Gastroesophageal sphincter (tissue), 3 donors: ENCODE results near the gene RCC2.

Experiments used
- EP300 ChIP-seq: sonication (generic); formaldehyde crosslinking; IDR thresholded peaks from one replicate; pipeline ENCODE4 v1.6.1; 2017; ENCODE audit warnings: antibody characterized with exemption, mild to moderate bottlenecking
- POLR2A ChIP-seq, 2 donors: fragments of 450-650 bp; IDR thresholded peaks; one replicate each; pipeline ENCODE4 v1.6.1; 2017; ENCODE audit warnings: antibody characterized with exemption in 2 of 2, mild to moderate bottlenecking in 2 of 2, moderate library complexity in 1 of 2
- POLR2AphosphoS5 ChIP-seq: sonication (generic); formaldehyde crosslinking; IDR thresholded peaks from one replicate; pipeline ENCODE4 v1.6.1; 2017; ENCODE audit warnings: antibody characterized with exemption
- TF ChIP-seq, protein P1 (sequence below), 4 experiments: fragments of 200-600 bp in 2 of 4; fragments of 450-650 bp in 2 of 4; sonication (generic) in 1 of 4; IDR thresholded peaks; one replicate each; pipeline ENCODE4 v1.5.1; 2017 to 2019; ENCODE audit warnings: antibody characterized with exemption in 4 of 4, mild to moderate bottlenecking in 2 of 4, moderate library complexity in 2 of 4

DNA sequence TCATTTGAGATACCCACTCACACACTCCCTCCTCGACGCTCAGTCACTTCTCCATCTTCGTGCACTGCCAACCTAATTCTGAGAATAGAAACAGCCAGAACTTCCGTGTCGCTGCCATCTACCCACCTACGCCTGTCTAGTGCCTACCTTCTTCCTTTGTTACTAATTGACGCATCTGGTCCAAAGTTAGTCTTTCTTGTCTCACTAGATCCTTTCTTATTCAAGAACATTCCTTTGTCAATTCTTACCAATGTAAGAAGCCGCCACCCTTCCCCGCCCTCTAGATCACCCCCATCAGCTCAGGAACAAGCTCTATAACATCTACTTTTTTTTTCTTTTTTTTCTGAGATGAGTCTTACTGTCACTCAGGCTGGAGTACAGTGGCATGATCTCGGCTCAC lies 63.8 kb downstream of the RCC2 start:
- TF ChIP-seq, protein P1, sequence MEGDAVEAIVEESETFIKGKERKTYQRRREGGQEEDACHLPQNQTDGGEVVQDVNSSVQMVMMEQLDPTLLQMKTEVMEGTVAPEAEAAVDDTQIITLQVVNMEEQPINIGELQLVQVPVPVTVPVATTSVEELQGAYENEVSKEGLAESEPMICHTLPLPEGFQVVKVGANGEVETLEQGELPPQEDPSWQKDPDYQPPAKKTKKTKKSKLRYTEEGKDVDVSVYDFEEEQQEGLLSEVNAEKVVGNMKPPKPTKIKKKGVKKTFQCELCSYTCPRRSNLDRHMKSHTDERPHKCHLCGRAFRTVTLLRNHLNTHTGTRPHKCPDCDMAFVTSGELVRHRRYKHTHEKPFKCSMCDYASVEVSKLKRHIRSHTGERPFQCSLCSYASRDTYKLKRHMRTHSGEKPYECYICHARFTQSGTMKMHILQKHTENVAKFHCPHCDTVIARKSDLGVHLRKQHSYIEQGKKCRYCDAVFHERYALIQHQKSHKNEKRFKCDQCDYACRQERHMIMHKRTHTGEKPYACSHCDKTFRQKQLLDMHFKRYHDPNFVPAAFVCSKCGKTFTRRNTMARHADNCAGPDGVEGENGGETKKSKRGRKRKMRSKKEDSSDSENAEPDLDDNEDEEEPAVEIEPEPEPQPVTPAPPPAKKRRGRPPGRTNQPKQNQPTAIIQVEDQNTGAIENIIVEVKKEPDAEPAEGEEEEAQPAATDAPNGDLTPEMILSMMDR (IDR thresholded peaks at IDR 0.05), result no peak
- TF ChIP-seq POLR2A (IDR thresholded peaks at IDR 0.05), result no peak
- no peak for TF ChIP-seq POLR2AphosphoS5
- TF ChIP-seq EP300, result no peak
